OCI-LY3 (cell line): ENCODE measurements around the gene KPNA4.

Source experiments
- CTCF ChIP-seq: fragments of 200-600, 300-600 bp; sonication (generic); IDR thresholded peaks from 2 replicates; pipeline ENCODE4 v1.5.1; 2014; ENCODE audit warnings: antibody characterized with exemption, low read length, low read depth
- EZH2phosphoT487 ChIP-seq: fragments of 200-600 bp; shearing (Covaris generic); IDR thresholded peaks from 2 replicates; pipeline ENCODE4 v1.6.1; 2018; ENCODE audit warnings: antibody characterized with exemption, mixed run types, low read depth

GRCh38 chr3:160455846-160456245, 109.5 kb downstream of the KPNA4 start:
- TF ChIP-seq CTCF: no peak
- no peak for TF ChIP-seq EZH2phosphoT487
